Body of pancreas (tissue), 4 donors: ENCODE measurements around the gene RNASEH1.

ENCODE experiments used
- POLR2A ChIP-seq, 3 donors: fragments of 450-650 bp; IDR thresholded peaks; one replicate each; pipeline ENCODE4 v1.6.1; 2016; ENCODE audit warnings: antibody characterized with exemption in 3 of 3, mild to moderate bottlenecking in 2 of 3
- TF ChIP-seq, protein P1 (sequence below), 7 experiments: fragments of 450-650 bp in 4 of 7; fragments of 200-600 bp in 3 of 7; sonication (generic) in 3 of 7; IDR thresholded peaks; one replicate each; pipeline ENCODE4 v1.5.1; 2016 to 2019; ENCODE audit warnings: antibody characterized with exemption in 7 of 7

DNA sequence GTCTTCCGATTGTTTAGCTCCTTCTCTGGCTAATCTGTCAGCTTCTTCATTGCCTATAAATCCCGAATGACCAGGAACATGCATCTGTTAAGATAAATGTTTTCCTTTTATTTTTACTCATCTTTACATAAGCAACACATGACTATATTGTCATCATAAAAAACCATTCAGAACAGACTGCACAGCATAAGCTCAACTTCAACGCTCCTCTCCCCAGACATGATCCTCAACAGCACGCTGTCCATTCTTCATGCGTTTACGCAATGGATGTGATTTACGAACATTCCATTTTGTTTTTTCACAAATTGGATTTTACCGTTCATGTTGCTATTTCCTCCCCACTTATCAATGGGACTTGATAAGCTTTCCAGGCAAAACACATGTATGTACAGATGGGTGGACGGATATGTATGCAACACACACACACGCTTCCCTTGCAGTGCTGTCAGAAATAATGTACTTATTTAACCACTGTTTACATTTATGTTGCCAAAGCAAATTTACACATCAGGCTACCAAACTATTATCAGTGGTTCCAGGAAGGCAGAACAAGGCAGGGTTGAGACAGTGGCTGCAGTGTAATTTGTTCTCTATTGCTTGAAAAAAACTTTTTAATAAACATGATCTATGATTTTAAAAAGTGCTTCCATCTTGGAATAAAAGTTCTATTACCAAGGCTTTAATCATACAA lies 12.2 kb downstream of the RNASEH1 start:
- TF ChIP-seq, protein P1, sequence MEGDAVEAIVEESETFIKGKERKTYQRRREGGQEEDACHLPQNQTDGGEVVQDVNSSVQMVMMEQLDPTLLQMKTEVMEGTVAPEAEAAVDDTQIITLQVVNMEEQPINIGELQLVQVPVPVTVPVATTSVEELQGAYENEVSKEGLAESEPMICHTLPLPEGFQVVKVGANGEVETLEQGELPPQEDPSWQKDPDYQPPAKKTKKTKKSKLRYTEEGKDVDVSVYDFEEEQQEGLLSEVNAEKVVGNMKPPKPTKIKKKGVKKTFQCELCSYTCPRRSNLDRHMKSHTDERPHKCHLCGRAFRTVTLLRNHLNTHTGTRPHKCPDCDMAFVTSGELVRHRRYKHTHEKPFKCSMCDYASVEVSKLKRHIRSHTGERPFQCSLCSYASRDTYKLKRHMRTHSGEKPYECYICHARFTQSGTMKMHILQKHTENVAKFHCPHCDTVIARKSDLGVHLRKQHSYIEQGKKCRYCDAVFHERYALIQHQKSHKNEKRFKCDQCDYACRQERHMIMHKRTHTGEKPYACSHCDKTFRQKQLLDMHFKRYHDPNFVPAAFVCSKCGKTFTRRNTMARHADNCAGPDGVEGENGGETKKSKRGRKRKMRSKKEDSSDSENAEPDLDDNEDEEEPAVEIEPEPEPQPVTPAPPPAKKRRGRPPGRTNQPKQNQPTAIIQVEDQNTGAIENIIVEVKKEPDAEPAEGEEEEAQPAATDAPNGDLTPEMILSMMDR (IDR thresholded peaks at IDR 0.05): no peak
- no peak for TF ChIP-seq POLR2A (IDR thresholded peaks at IDR 0.05)
